ENCODE measurements around the gene SLC38A8. TPM values are rescaled to one million over a fixed set of nuclear protein-coding genes. Genes with fewer than 3 reads are reported as not detected.
A peak's percentile ranks its signal among the peaks of the same experiment; 100 is the strongest.

The SLC38A8 gene
- total RNA-seq (2021) = 0.35 TPM in 1 of 2 replicates, not detected in the other
- long read RNA-seq = 0 reads

GRCh38 chr16:84042308-84042878, at the start of gene SLC38A8:
Gene SLC38A8 (minus strand): TSS chr16:84042795. CDS start chr16:84042157, 638 bp downstream.
- no peak within 1 kb of the TSS; a peak in 1 of 5 replicates for H3K4me3 Mint-ChIP-seq
- no peaks in the 10 kb centered on the region for H3K27me3 ChIP-seq (ENCODE audit: insufficient read depth, low read length)
- H3K79me2 ChIP-seq (ENCODE audit: insufficient read depth, low read length) = no peaks in the 10 kb centered on the region
- H4K5ac ChIP-seq (ENCODE audit: insufficient read length, low read depth, low read length) = no peak within 1 kb of the TSS
- H3K4me2 ChIP-seq (ENCODE audit: insufficient read depth, insufficient read length, low read length) = no peak within 1 kb of the TSS
- no peaks in the 10 kb centered on the region for H3K9me3 Mint-ChIP-seq
- H3K23ac ChIP-seq (ENCODE audit: insufficient read length, low read depth, low read length) = no peak within 1 kb of the TSS
- H4K8ac ChIP-seq (replicated peaks; ENCODE audit: insufficient read length, low read depth, low read length) = no peak within 1 kb of the TSS
- H2BK5ac ChIP-seq (ENCODE audit: insufficient read length, low read length) = no peak within 1 kb of the TSS
- H3K4me1 ChIP-seq (ENCODE audit: insufficient read depth, low read length) = no peaks in the 10 kb centered on the region; the same call in 1 of the 2 replicates
- no peak within 1 kb of the TSS for H3T11ph ChIP-seq (ENCODE audit: low read length)
- no CpG with 5 or more reads among the region's 9 CpGs for WGBS (ENCODE audit: extremely low coverage, insufficient read length, low lambda C conversion rate)
- peak within 1 kb of the TSS in 2 of 3 experiments; percentile 23 to 44; a peak in 2 of 7 replicates for H3K27ac Mint-ChIP-seq
- H3K9ac ChIP-seq (ENCODE audit: extremely low read depth, insufficient read length, low read length) = no peak within 1 kb of the TSS
- no peak within 1 kb of the TSS for H2AFZ ChIP-seq (ENCODE audit: low read length)
- no peak within 1 kb of the TSS for H3K4ac ChIP-seq (ENCODE audit: low read depth, low read length)
- H2BK12ac ChIP-seq (ENCODE audit: insufficient read length, low read depth, low read length) = no peak within 1 kb of the TSS
- peaks cover 24 to 42% of the 10 kb centered on the region in 2 experiments for H3K4me1 Mint-ChIP-seq
- peak within 1 kb of the TSS; percentile 53 for H3K18ac ChIP-seq (ENCODE audit: insufficient read length, low read depth, low read length)
- no peak within 1 kb of the TSS for H3K14ac ChIP-seq (ENCODE audit: insufficient read depth, low read length)
- no peak within 1 kb of the TSS for H3K56ac ChIP-seq (ENCODE audit: insufficient read length, low read depth, low read length)
- no peak within 1 kb of the TSS for H2BK20ac ChIP-seq (ENCODE audit: low read depth, low read length, poor library complexity, severe bottlenecking)
- H3K27me3 Mint-ChIP-seq (ENCODE audit: low read depth) = peaks cover 18% of the 10 kb centered on the region
- H3K23me2 ChIP-seq (ENCODE audit: insufficient read length, low read depth, low read length, poor library complexity, severe bottlenecking) = no peaks in the 10 kb centered on the region
- no peak within 1 kb of the TSS for H2BK120ac ChIP-seq (ENCODE audit: low read depth, low read length, poor library complexity, severe bottlenecking)
- H3K9me3 ChIP-seq (ENCODE audit: control insufficient read depth, low read depth, low read length) = no peaks in the 10 kb centered on the region
- no peak within 1 kb of the TSS for H2AK5ac ChIP-seq (ENCODE audit: insufficient read length, low read length)
- TF ChIP-seq CTCF (conservative IDR thresholded peaks at IDR 0.05) = no peak
- no peaks in the 10 kb centered on the region; a peak in 1 of 7 replicates for H3K36me3 Mint-ChIP-seq (ENCODE audit: insufficient read depth in 1 of 3, low read depth in 3 of 3)
- no peak for DNase-seq
- H4K91ac ChIP-seq (ENCODE audit: insufficient read length, low read depth, low read length) = no peak within 1 kb of the TSS
- no peak within 1 kb of the TSS for H2BK15ac ChIP-seq (ENCODE audit: low read depth, low read length)
- no peaks in the 10 kb centered on the region for H3K79me1 ChIP-seq (ENCODE audit: insufficient read depth, low read depth, low read length, poor library complexity, severe bottlenecking)
- no peak within 1 kb of the TSS for H3K27ac ChIP-seq (ENCODE audit: insufficient read length, low read depth, low read length)
- H4K20me1 ChIP-seq (ENCODE audit: control insufficient read depth, insufficient read depth, insufficient read length) = no peaks in the 10 kb centered on the region
